ENCODE data around the gene CD24.
"Not testable (repeated sequence)": the region's sequence is repeated elsewhere in the genome, so short reads cannot be mapped to it uniquely, and the experiment has no call there.

Gene CD24

GRCh38 chr6:106974336-106974998 is at the start of gene CD24:
Gene CD24, minus strand, starts transcription at chr6:106974729. Its CDS starts 83 bp downstream, at chr6:106974646.
- DNase-seq = peak; percentile 76

- DNase-seq = peak; percentile 11
Observed at GRCh38 chr6:107021446-107022185, 47.1 kb upstream of the CD24 start.

- no peak for DNase-seq
Observed at GRCh38 chr6:107020239-107020638, 45.7 kb upstream of the CD24 start.

GRCh38 chr6:107019628-107020027 is 45.1 kb upstream of the CD24 start:
- DNase-seq = not testable (repeated sequence)

GRCh38 chr6:107019047-107019446 is 44.5 kb upstream of the CD24 start:
- no peak for DNase-seq

- DNase-seq = no peak
Observed at GRCh38 chr6:107009499-107009898, 35.0 kb upstream of the CD24 start.

- peak; percentile 44 for DNase-seq
Observed at GRCh38 chr6:106997392-106998158, 23.0 kb upstream of the CD24 start.

GRCh38 chr6:106995640-106996039 is 21.1 kb upstream of the CD24 start:
- no peak for DNase-seq

- DNase-seq = not testable (repeated sequence)
Observed at GRCh38 chr6:106989737-106990136, 15.2 kb upstream of the CD24 start.

- no peak for DNase-seq
Observed at GRCh38 chr6:106988664-106989063, 14.1 kb upstream of the CD24 start.

- no peak for DNase-seq
Observed at GRCh38 chr6:106981926-106982325, 7.4 kb upstream of the CD24 start.

GRCh38 chr6:106980926-106981325 is 6.4 kb upstream of the CD24 start:
- no peak for DNase-seq

- DNase-seq = peak; percentile 71
Observed at GRCh38 chr6:106979435-106979884, 4.9 kb upstream of the CD24 start.

GRCh38 chr6:106977246-106977645 is 2.7 kb upstream of the CD24 start:
- DNase-seq = no peak

- no peak for DNase-seq
Observed at GRCh38 chr6:106976270-106976669, 1.7 kb upstream of the CD24 start.

GRCh38 chr6:106975738-106976064 is 1.2 kb upstream of the CD24 start:
- DNase-seq = peak; percentile 44

GRCh38 chr6:106974999-106975737 is 639 bp upstream of the CD24 start:
- DNase-seq = peak; percentile 62

- peak; percentile 25 for DNase-seq
Observed at GRCh38 chr6:106973836-106974335, 643 bp downstream of the CD24 start.

GRCh38 chr6:106973018-106973835 is 1.3 kb downstream of the CD24 start:
- DNase-seq = peak; percentile 25

- peak; percentile 12 for DNase-seq
Observed at GRCh38 chr6:106972500-106972899, 2.0 kb downstream of the CD24 start.

GRCh38 chr6:106970769-106971168 is 3.8 kb downstream of the CD24 start:
- DNase-seq = not testable (repeated sequence)
